ENCODE results near the gene CLNK.
A peak's percentile ranks its signal among the peaks of the same experiment; 100 is the strongest.

Gene CLNK

DNA sequence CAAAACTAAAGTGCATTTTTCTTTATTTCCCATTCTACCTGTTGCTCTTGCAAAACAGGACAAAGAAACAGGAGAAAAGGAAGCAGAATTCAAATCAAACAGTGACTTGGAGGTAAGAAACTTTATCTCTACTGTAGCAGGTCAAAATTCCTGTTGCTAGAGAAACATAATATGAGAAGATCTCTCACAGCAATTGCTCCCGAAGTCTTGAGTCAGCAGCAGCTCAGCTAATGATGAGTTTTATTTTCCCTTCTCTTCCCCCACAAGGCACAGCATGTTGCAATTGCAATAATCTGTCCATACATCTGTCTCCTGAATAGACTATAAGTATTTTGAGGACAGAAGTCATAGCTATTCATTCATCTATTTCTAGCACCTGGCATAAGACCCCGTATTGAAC is 112.7 kb downstream of the CLNK start:
- POLR2A ChIA-PET: no interaction called here
- TF ChIP-seq SUZ12 (IDR thresholded peaks at IDR 0.05): no peak
- no peak for TF ChIP-seq FOXM1 (IDR thresholded peaks at IDR 0.05; ENCODE audit: borderline replicate concordance)
- no peak for TF ChIP-seq ARNT (IDR thresholded peaks at IDR 0.05)
- TF ChIP-seq FOXK2 (IDR thresholded peaks at IDR 0.05): no peak
- TF ChIP-seq, protein P1, sequence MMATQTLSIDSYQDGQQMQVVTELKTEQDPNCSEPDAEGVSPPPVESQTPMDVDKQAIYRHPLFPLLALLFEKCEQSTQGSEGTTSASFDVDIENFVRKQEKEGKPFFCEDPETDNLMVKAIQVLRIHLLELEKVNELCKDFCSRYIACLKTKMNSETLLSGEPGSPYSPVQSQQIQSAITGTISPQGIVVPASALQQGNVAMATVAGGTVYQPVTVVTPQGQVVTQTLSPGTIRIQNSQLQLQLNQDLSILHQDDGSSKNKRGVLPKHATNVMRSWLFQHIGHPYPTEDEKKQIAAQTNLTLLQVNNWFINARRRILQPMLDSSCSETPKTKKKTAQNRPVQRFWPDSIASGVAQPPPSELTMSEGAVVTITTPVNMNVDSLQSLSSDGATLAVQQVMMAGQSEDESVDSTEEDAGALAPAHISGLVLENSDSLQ (IDR thresholded peaks at IDR 0.05): no peak
- no peak for TF ChIP-seq ELF4 (IDR thresholded peaks at IDR 0.05)

DNA sequence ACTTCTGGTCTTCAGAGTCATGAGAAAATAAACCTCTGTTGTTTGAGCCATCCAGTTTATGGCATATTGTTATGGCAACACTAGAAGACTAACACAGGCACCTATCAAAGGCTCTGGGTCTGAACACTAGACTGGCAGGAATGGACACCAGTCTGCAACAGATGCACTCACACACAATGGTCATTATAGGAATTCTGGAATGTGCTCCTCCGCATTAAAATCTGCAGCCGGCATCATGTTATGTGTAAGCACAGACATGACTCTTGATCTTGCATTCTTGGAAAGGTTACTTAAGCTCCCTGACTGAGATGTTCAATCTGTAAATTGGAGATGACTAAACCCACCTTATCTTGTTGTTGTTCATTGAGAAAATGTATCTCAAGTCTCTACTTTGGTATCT is 115.1 kb downstream of the CLNK start:
- no peak for TF ChIP-seq ELF4 (IDR thresholded peaks at IDR 0.05)
- no peak for TF ChIP-seq ZNF384 (IDR thresholded peaks at IDR 0.05)
- no peak for TF ChIP-seq FOXM1 (IDR thresholded peaks at IDR 0.05; ENCODE audit: borderline replicate concordance)
- TF ChIP-seq, protein P1 (IDR thresholded peaks at IDR 0.05): no peak
- TF ChIP-seq L3MBTL2 (conservative IDR thresholded peaks at IDR 0.05): no peak
- no peak for TF ChIP-seq HDGF (IDR thresholded peaks at IDR 0.05; ENCODE audit: borderline replicate concordance)
- no peak for TF ChIP-seq CTBP1 (IDR thresholded peaks at IDR 0.05; ENCODE audit: borderline replicate concordance)
- TF ChIP-seq TARDBP (IDR thresholded peaks at IDR 0.05): no peak
- TF ChIP-seq SP1 (IDR thresholded peaks at IDR 0.05): no peak
- TF ChIP-seq BHLHE40 (IDR thresholded peaks at IDR 0.05; ENCODE audit: borderline replicate concordance): no peak
- TF ChIP-seq FOXK2 (IDR thresholded peaks at IDR 0.05): no peak
- ChIA-PET CTCF (no interaction called here), POLR2A (no interaction called here)
- no peak for DNase-seq (ENCODE audit: extremely low spot score)

More for the DNA sequence above, 112.7 kb downstream of the CLNK start:
- CTCF ChIA-PET: no interaction called here
- no peak for DNase-seq (ENCODE audit: extremely low spot score)

GRCh38 chr4:10567766-10568165 is 116.8 kb downstream of the CLNK start:
- POLR2A ChIA-PET: no interaction called here
- CTCF ChIA-PET: no interaction called here
- no peak for DNase-seq (ENCODE audit: extremely low spot score)
- no peak for TF ChIP-seq ARNT (IDR thresholded peaks at IDR 0.05)
- no peak for TF ChIP-seq ELF4 (IDR thresholded peaks at IDR 0.05)
- no peak for TF ChIP-seq SUZ12 (IDR thresholded peaks at IDR 0.05)
- no peak for TF ChIP-seq L3MBTL2 (conservative IDR thresholded peaks at IDR 0.05)
- TF ChIP-seq BHLHE40 (IDR thresholded peaks at IDR 0.05; ENCODE audit: borderline replicate concordance): no peak
- TF ChIP-seq SP1 (IDR thresholded peaks at IDR 0.05): no peak
- TF ChIP-seq ZNF384 (IDR thresholded peaks at IDR 0.05): no peak
- no peak for TF ChIP-seq FOXM1 (IDR thresholded peaks at IDR 0.05; ENCODE audit: borderline replicate concordance)
- TF ChIP-seq, protein P1 (IDR thresholded peaks at IDR 0.05): no peak
- TF ChIP-seq FOXK2 (IDR thresholded peaks at IDR 0.05): no peak
- TF ChIP-seq TARDBP (IDR thresholded peaks at IDR 0.05): no peak
- no peak for TF ChIP-seq FOXA1 (IDR thresholded peaks at IDR 0.05)
- TF ChIP-seq LEF1 (IDR thresholded peaks at IDR 0.05; ENCODE audit: borderline replicate concordance): no peak
- no peak for TF ChIP-seq HDGF (IDR thresholded peaks at IDR 0.05; ENCODE audit: borderline replicate concordance)
- no peak for TF ChIP-seq CTBP1 (IDR thresholded peaks at IDR 0.05; ENCODE audit: borderline replicate concordance)
- TF ChIP-seq NFRKB (IDR thresholded peaks at IDR 0.05): no peak

DNA sequence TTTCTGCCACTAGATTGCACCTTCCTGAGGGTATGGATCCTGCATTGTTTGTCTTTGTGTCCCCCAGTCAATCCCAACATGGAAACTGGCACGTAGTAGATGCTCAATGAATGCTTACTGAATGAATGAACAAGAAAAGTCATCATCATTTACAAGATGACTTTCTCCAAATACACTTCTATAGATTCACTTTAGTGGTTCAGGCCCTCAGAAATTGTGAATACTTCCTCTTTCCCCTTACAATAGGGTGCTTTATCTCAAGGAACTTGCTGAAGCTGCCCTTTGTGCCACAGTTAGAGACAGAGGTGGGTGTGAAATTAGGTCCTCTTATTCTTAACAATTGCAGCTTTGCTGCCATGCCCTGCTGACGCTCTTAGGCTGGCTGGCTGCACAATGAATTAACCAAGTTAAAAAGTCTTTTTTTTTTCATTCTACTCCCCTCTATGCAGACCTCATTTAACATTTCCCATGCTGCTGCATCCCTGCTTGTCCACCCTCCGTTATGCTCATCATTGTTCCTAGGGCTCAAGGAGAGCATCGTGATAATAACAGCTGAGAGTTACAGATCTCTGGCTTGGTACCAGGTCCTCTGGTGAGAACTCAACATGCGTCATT is 119.3 kb downstream of the CLNK start:
- no peak for DNase-seq (ENCODE audit: extremely low spot score)
- POLR2A ChIA-PET: no interaction called here
- CTCF ChIA-PET: no interaction called here
- no peak for TF ChIP-seq NFRKB (IDR thresholded peaks at IDR 0.05)

GRCh38 chr4:10554694-10555093 is 129.9 kb downstream of the CLNK start:
- POLR2A ChIA-PET: no interaction called here
- CTCF ChIA-PET: interaction anchor here (0.6 to 1.8 kb wide), 3 partner anchors 397 to 851 kb away, joined by 3 to 5 read pairs (median 4); no protein-coding TSS in a partner anchor
- DNase-seq (ENCODE audit: extremely low spot score): peak; percentile 45
- no peak for TF ChIP-seq FOXK2 (IDR thresholded peaks at IDR 0.05)
- TF ChIP-seq SUZ12 (IDR thresholded peaks at IDR 0.05): no peak
- TF ChIP-seq FOXA1 (IDR thresholded peaks at IDR 0.05): no peak
- no peak for TF ChIP-seq ARNT (IDR thresholded peaks at IDR 0.05)
- no peak for TF ChIP-seq ELF4 (IDR thresholded peaks at IDR 0.05)
- no peak for TF ChIP-seq LEF1 (IDR thresholded peaks at IDR 0.05; ENCODE audit: borderline replicate concordance)
- no peak for TF ChIP-seq L3MBTL2 (conservative IDR thresholded peaks at IDR 0.05)
- no peak for TF ChIP-seq CTBP1 (IDR thresholded peaks at IDR 0.05; ENCODE audit: borderline replicate concordance)
- TF ChIP-seq, protein P1 (IDR thresholded peaks at IDR 0.05): no peak
- no peak for TF ChIP-seq NFRKB (IDR thresholded peaks at IDR 0.05)
- no peak for TF ChIP-seq FOXM1 (IDR thresholded peaks at IDR 0.05; ENCODE audit: borderline replicate concordance)
- TF ChIP-seq BHLHE40 (IDR thresholded peaks at IDR 0.05; ENCODE audit: borderline replicate concordance): no peak
- no peak for TF ChIP-seq ZNF384 (IDR thresholded peaks at IDR 0.05)
- TF ChIP-seq SP1 (IDR thresholded peaks at IDR 0.05): no peak
- TF ChIP-seq TARDBP (IDR thresholded peaks at IDR 0.05): no peak
- no peak for TF ChIP-seq HDGF (IDR thresholded peaks at IDR 0.05; ENCODE audit: borderline replicate concordance)

DNA sequence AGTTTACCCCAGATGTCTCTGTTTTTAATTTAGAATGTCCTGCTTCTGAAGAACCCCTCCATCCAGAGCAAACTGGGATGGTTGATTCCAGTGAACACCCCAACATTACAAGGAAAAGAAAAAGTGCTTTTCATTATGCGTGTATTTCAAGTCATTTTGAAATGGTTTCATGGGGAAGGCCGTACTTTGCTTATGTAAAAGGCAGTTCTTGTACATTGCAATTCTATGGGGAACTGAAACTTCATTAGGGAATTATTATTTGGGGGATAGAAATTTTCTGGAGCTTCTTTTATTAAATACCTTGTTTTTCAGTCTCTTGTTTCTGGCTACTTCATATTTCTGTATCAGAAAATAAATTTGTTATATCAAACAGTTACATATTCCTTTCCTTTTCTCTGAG is 130.4 kb downstream of the CLNK start:
- no peak for TF ChIP-seq HDGF (IDR thresholded peaks at IDR 0.05; ENCODE audit: borderline replicate concordance)
- TF ChIP-seq BHLHE40 (IDR thresholded peaks at IDR 0.05; ENCODE audit: borderline replicate concordance): no peak
- no peak for TF ChIP-seq SUZ12 (IDR thresholded peaks at IDR 0.05)
- TF ChIP-seq, protein P1 (IDR thresholded peaks at IDR 0.05): no peak
- TF ChIP-seq L3MBTL2 (conservative IDR thresholded peaks at IDR 0.05): no peak
- no peak for TF ChIP-seq ARNT (IDR thresholded peaks at IDR 0.05)
- no peak for TF ChIP-seq FOXA1 (IDR thresholded peaks at IDR 0.05)
- TF ChIP-seq FOXM1 (IDR thresholded peaks at IDR 0.05; ENCODE audit: borderline replicate concordance): no peak
- no peak for TF ChIP-seq TARDBP (IDR thresholded peaks at IDR 0.05)
- no peak for TF ChIP-seq LEF1 (IDR thresholded peaks at IDR 0.05; ENCODE audit: borderline replicate concordance)
- no peak for TF ChIP-seq SP1 (IDR thresholded peaks at IDR 0.05)
- no peak for TF ChIP-seq ELF4 (IDR thresholded peaks at IDR 0.05)
- no peak for TF ChIP-seq NFRKB (IDR thresholded peaks at IDR 0.05)
- no peak for TF ChIP-seq ZNF384 (IDR thresholded peaks at IDR 0.05)
- no peak for TF ChIP-seq CTBP1 (IDR thresholded peaks at IDR 0.05; ENCODE audit: borderline replicate concordance)
- no peak for TF ChIP-seq FOXK2 (IDR thresholded peaks at IDR 0.05)
- no peak for DNase-seq (ENCODE audit: extremely low spot score)
- ChIA-PET POLR2A (no interaction called here), CTCF (interaction anchor here (0.6 to 1.8 kb wide), 3 partner anchors 191 to 875 kb away, joined by 3 to 5 read pairs (median 3); partner anchors contain the start of gene HS3ST1)
